AG20443 (cell line): Measurements from ENCODE around the gene VPS16.

Experiments used
- DNase-seq: peaks from one replicate; pipeline ENCODE4 v3.0.0; 2012; ENCODE audit warnings: low spot score, mixed read lengths

The VPS16 gene

DNA sequence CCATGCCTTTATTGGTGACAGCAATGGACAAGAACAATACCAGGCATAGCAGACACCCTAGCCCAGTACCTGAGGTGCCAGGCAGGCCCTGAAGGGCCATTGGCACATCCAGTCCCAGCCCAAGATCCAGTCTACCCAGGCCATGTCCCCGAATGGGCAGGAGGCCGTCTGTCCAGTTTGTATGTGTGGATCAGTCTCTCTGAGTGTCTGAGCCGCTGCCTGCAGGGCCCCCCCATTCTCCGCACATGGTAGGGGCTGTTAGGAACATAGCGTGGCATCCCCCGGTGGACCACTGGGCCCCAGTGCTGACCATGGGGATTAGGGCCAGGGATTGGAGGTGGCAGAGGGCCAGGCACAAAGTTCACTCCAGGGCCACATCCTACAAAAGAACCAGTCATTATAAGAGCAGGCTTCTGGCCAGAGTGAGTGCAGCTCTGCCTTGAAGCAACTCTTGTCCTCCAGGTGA is 5.2 kb upstream of the VPS16 start:
- DNase-seq, result no peak

- DNase-seq, result no peak
These were observed 4.5 kb upstream of the VPS16 start for GRCh38 chr20:2836035-2836434.

DNA sequence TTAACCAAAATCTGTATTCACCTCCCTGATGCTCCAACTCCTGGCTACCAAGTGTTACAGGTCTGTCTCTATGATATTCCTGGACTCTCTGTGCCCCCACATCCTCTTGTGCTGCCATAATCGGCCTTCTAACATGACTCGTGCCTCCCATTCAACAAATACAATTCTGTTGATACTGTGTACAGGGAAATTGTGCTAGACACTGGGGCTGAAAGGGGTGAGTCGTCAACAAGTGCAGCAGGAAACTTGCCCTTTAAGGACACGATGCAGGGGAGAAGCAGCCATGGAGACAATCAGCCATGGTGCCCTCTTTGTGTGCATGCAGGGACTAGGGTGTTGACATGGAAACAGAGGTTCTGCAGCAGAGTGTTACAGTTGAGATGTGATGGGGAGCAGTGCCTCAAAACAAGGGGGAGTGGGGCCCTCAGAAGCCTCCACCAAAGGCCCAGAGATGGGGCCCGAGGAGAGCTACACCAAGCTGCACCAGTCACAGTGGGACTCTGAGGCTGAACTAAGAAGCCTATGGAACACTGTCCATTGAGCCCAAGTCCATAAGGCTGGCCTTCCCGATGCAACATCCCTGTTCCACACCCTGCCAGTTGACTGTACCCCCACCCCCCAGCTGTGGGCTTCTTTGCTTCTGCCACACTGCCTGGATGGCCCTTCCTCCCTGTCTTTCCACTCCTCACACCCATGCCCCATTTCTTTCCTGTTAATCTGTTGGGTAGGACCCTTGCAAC is 3.2 kb upstream of the VPS16 start:
- DNase-seq, result no peak

- DNase-seq, result no peak
These were observed 2.3 kb upstream of the VPS16 start for GRCh38 chr20:2838170-2838797.

DNA sequence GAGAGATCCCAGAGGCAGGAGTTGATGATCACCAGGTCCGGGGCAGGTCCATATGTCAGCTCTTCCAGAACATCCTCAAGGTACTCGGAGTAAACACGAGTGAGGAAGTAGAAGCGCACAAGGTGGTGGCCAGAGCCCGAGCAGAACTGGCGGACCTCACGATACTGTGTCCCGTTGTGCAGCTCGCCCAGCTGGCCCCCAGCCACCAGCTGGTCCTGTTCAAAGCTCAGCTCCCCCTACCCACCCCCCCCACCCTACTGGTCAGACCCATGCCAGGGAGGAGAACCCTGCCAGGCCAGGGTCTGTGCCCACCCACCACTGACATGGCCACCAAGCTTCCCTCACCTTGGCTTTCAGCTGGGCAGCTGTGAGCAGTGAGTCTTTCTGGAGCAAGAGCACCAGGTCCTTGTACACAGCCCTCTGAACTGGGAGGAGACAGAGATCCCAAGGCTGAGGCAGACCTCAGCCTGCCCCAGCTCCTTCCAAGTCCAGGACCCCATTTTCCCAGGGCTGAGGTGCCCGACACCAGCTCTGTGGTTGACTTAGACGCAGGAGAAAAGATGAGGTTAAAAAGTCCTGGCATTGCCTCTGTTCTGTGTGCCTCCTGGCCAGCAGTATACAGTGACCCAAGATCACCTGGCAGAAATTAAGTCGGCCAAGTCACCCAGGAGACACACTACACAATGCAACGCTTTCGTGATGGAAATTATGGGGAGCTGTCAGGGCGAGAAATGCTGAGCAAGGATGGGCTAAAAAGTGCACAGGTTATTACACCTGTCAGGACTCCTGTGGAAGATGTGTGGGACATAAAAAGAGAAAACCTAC is 1.5 kb upstream of the VPS16 start:
- no peak for DNase-seq

GRCh38 chr20:2839732-2840137 is 810 bp upstream of the VPS16 start:
- DNase-seq, result no peak

- DNase-seq, result peak; percentile 86
These were observed 504 bp downstream of the VPS16 start for GRCh38 chr20:2840967-2841531.

DNA sequence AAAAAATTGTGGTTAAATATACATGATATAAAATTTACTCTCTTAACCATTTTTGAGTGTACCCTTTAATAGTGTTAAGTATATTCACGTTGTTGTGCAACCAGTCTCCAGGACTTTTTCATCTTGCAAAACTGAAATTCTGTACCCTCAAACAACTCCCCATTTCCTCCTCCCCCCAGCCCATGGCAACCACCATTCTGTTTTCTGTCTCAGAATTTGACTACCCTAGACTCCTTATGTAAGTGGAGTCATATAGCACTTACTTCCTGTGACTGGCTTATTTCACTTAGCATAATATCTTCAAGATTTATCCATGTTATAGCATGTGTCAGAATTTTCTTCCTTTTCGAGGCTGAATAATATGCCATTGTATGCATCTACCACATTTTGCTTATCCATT is 5.1 kb downstream of the VPS16 start:
- DNase-seq, result no peak

- no peak for DNase-seq
These were observed 6.2 kb downstream of the VPS16 start for GRCh38 chr20:2846698-2847097.

GRCh38 chr20:2847802-2848201 is 7.3 kb downstream of the VPS16 start:
- no peak for DNase-seq

DNA sequence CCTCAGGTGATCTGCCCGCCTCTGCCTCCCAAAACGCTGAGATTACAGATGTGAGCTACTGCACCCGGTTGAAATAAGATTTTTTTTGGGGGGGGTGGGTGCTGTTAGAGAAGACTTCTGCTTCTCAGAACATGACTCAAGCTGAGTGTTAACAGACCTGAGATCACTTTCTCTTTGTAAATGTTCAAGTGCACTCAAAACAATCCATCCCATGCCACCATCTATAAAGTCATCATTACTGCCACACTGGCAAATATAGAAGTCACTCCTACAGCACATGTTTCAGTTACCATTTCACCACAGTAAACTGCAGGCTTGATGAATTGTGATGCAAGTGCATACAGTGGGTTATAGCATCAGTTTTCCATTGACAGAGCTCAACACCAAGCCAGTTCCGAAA is 9.0 kb downstream of the VPS16 start:
- DNase-seq, result no peak

DNA sequence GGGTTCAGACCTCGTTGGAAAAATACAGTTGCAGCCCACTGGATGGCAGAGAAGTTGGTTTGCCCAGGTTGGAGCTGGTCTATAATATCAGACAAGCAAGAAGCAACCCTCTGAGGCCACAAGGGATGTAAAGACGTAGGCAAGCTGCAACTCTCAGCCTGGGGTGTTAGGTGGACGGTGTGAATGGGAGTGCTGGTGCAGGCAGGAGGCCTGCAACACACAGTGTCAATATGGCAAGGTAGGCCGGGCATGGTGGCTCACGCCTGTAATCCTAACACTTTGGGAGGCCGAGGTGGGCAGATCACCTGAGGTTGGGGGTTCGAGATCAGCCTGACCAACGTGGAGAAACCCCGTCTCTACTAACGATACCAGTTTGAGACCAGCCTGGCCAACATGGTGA is 10.5 kb downstream of the VPS16 start:
- no peak for DNase-seq

- DNase-seq, result no peak
These were observed 18.0 kb downstream of the VPS16 start for GRCh38 chr20:2858591-2858990.

DNA sequence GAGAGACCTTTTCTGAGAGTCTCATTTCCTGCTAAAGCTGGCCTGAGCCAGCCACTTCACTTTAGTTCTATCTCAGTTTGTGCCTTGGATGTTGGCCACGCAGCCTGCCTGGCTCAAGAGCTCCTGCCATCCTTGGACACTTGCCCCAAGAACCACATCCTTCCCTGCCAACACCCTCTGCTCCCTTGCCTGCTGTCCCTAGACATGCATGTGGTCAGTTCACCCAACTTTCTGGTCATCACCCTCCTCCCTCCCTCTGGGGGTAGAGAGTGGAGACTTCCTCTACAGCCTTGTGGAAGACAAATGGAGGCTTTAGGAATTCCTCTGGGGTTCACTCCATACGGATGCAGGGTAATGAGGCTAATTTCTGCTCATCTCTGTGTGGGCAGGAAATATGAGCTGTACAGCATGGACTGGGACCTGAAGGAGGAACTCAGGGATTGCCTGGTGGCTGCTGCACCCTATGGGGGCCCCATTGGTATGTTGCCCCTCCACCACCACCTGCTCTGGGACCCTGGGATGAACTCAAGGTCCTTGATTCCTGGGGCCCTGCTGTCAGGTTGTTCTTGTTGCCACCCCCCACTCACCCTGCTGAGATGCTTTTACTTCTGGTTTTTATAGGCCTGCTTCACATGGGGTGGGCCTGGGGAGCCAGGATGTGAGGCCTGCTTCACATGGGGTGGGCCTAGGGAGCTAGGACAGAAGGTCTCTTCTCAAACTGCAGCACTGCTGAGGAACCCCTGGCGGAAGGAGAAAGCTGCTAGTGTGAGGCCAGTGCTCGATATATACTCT is 19.0 kb downstream of the VPS16 start:
- DNase-seq, result peak; percentile 50

GRCh38 chr20:2864626-2865025 is 24.1 kb downstream of the VPS16 start:
- DNase-seq, result no peak

DNA sequence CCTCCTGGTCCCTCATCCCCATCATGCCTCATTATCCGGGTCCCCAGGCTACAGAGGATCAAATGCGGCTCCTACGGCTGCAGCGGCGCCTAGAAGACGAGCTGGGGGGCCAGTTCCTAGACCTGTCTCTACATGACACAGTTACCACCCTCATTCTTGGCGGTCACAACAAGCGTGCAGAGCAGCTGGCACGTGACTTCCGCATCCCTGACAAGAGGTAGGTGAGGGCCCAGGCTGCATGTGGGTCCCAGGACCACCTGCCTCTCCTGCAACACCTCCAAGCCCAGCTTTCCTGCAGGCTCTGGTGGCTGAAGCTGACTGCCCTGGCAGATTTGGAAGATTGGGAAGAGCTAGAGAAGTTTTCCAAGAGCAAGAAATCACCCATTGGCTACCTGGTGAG is 24.6 kb downstream of the VPS16 start:
- DNase-seq, result no peak

GRCh38 chr20:2865630-2866029 is 25.1 kb downstream of the VPS16 start:
- DNase-seq, result no peak

- no peak for DNase-seq
These were observed 25.7 kb downstream of the VPS16 start for GRCh38 chr20:2866236-2866635.

- DNase-seq, result no peak
These were observed 26.7 kb downstream of the VPS16 start for GRCh38 chr20:2867081-2867864.

- DNase-seq, result no peak
These were observed 28.8 kb downstream of the VPS16 start for GRCh38 chr20:2869381-2869780.

DNA sequence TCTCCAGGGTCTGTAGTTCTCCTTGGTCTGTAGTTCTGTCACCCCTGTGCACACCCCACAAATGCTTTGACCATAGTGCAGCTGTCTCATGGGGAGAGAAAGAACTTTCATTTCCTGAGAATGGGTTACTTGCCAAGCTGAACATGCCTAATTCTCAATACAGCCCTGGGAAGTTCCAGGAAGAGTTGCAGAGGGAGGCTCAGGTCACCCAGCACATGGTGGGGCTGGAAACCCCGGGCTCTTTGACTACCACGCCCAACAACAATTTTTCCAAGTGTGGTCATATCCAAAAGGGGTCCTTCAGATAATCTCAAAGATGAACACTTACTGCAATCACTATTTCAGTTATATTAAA is 30.5 kb downstream of the VPS16 start:
- DNase-seq, result no peak
